ENCODE measurements around the gene COL11A1. TPM values are rescaled to one million over a fixed set of nuclear protein-coding genes. Genes with fewer than 3 reads are reported as not detected.
A peak's percentile ranks its signal among the peaks of the same experiment; 100 is the strongest.

The COL11A1 gene
- total and polyA plus RNA-seq, 2 of the 4 experiments (the other 2 are of a cell fraction) = 4.6 to 5.2 TPM

- TF ChIP-seq CHD1 (IDR thresholded peaks at IDR 0.05; ENCODE audit: low read depth, low read length) (no peak), MAZ (IDR thresholded peaks at IDR 0.05; ENCODE audit: borderline replicate concordance, low read depth, low read length) (peak; percentile 69; the same call in 1 of the 2 replicates)
Measured at GRCh38 chr1:103106426-103107341, 1.6 kb downstream of the COL11A1 start (continued).

- H2BK20ac ChIP-seq (ENCODE audit: low read depth, low read length) = no peak overlapping the region
- DNase-seq (no peak), ATAC-seq (ENCODE audit: low read depth) (no peak)
- intact Hi-C loops (cut with micrococcal nuclease) (no loop called here), dilution Hi-C loops (cut with HindIII; ENCODE audit: low sequenced_read_pairs, unreplicated experiment) (no loop called here), in situ Hi-C loops (cut with MboI; ENCODE audit: low sequenced_read_pairs) (no loop called here)
- no peak overlapping the region for H3K56ac ChIP-seq (ENCODE audit: extremely low read depth, insufficient read depth, low read length)
- no peak overlapping the region for H2BK15ac ChIP-seq (ENCODE audit: low read depth, low read length)
- no peaks in the 10 kb centered on the region for H3K4me1 ChIP-seq (ENCODE audit: control insufficient read depth, insufficient read depth, low read length)
- no peak overlapping the region for H3K9ac ChIP-seq (ENCODE audit: low read depth, low read length)
- no peak overlapping the region for H3K27ac ChIP-seq (ENCODE audit: insufficient read depth, low read length)
- POLR2A ChIA-PET (ENCODE audit: unreplicated experiment) = no interaction called here
- no peaks in the 10 kb centered on the region for H4K20me1 ChIP-seq (ENCODE audit: insufficient read depth, low read length)
- no peak overlapping the region for H2AK9ac ChIP-seq (replicated peaks; ENCODE audit: low read depth, low read length, poor library complexity)
- H3K14ac ChIP-seq (replicated peaks; ENCODE audit: low read depth, low read length) = no peak overlapping the region
- CTCF ChIA-PET = interaction anchor here (0.7 kb wide), 1 partner anchor 108 kb away, joined by 4 read pairs; no protein-coding TSS in a partner anchor
- H3K36me3 ChIP-seq (ENCODE audit: control insufficient read depth, insufficient read depth, low read length) = no peaks in the 10 kb centered on the region
- no peaks in the 10 kb centered on the region for H3K27me3 ChIP-seq (ENCODE audit: control insufficient read depth, insufficient read depth, low read length)
- H2AK5ac ChIP-seq (ENCODE audit: low read depth, low read length) = no peak overlapping the region
- H3K9me3 ChIP-seq (ENCODE audit: control insufficient read depth, insufficient read depth, low read length) = no peaks in the 10 kb centered on the region
- no peak overlapping the region for H3K4me3 ChIP-seq (ENCODE audit: insufficient read depth, low read depth, low read length)
- no peak overlapping the region for H2AFZ ChIP-seq (replicated peaks; ENCODE audit: low read length, poor library complexity)
- BruUV-seq (replicated peaks) = no TSS peak
- H4K91ac ChIP-seq (ENCODE audit: insufficient read depth, low read depth, low read length) = no peak overlapping the region
- no peaks in the 10 kb centered on the region for H3K9me1 ChIP-seq (ENCODE audit: insufficient read depth, low read length)
- H4K5ac ChIP-seq (ENCODE audit: low read depth, low read length) = no peak overlapping the region
- no peak overlapping the region for H2BK5ac ChIP-seq (ENCODE audit: low read depth, low read length, poor library complexity, severe bottlenecking)
- no peak overlapping the region for H3K23ac ChIP-seq (ENCODE audit: low read depth, low read length)
- no peak overlapping the region for H3K18ac ChIP-seq (ENCODE audit: low read depth, low read length)
- H3K4ac ChIP-seq (ENCODE audit: low read depth, low read length) = no peak overlapping the region
- H3K4me2 ChIP-seq (ENCODE audit: low read depth, low read length) = no peak overlapping the region
- TF ChIP-seq RAD21 (IDR thresholded peaks at IDR 0.05; ENCODE audit: low read length) (no peak), MXI1 (IDR thresholded peaks at IDR 0.05; ENCODE audit: borderline replicate concordance, low read depth, low read length) (no peak), CEBPB (IDR thresholded peaks at IDR 0.05; ENCODE audit: low read depth, low read length) (no peak)
- no peaks in the 10 kb centered on the region for H3K79me1 ChIP-seq (ENCODE audit: low read depth in 1 of 2, low read length in 2 of 2)
- H4K8ac ChIP-seq (ENCODE audit: low read depth in 2 of 2, low read length in 2 of 2) = no peak overlapping the region
- no peak overlapping the region for H2BK120ac ChIP-seq (ENCODE audit: low read depth, low read length)
- no CpG with 5 or more reads among the region's 1 CpG for WGBS, 2 experiments (ENCODE audit: extremely low coverage in 2 of 2, insufficient read length in 1 of 2)
Measured at GRCh38 chr1:103101399-103101798, 6.9 kb downstream of the COL11A1 start.

All from IMR-90 (cell line).